ENCODE measurements around the gene LRRC30.

LRRC30 gene

DNA sequence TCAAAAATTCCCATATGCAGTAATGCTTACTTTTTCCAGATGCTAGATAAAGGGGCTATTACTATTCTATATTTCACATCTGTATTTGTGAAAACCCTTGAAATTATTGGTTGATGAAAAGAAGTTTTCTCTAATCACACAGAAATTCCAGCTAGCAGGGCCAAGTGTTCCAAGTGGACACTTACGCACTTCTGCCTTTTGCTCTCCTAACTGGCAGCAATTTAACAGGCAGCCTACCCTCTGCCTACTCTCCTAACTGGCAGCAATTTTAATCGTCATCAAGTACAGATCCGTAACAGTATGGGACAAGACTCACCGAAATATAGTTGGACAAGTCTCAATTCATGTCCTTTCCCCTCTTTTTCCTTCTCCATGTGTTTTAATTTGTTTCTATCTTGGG lies 12.0 kb downstream of the LRRC30 start:
- DNase-seq = no peak

- DNase-seq = no peak
These were observed 18.0 kb downstream of the LRRC30 start for GRCh38 chr18:7248877-7249276.

- DNase-seq = no peak
These were observed 23.3 kb downstream of the LRRC30 start for GRCh38 chr18:7254163-7254562.

- DNase-seq = no peak
These were observed 24.2 kb downstream of the LRRC30 start for GRCh38 chr18:7255054-7255453.

DNA sequence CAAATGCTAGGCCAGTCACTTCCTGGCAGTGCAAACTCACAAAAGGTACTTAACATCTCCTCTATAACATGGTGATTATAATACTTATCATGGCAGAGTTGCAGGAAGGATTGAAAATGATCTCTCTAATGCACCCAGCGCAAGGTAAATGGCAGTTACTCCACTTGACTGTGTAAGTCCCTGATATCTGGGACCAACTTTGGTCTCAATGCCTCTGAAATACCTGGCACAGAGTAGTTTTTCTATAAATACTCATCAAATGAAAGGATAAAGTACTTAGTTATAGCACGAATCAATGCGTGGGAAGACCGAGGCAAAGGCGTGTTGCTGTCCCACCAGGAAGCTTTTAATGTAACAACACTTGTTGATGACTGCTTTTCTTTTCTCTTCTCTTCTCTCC lies 24.8 kb downstream of the LRRC30 start:
- no peak for DNase-seq

DNA sequence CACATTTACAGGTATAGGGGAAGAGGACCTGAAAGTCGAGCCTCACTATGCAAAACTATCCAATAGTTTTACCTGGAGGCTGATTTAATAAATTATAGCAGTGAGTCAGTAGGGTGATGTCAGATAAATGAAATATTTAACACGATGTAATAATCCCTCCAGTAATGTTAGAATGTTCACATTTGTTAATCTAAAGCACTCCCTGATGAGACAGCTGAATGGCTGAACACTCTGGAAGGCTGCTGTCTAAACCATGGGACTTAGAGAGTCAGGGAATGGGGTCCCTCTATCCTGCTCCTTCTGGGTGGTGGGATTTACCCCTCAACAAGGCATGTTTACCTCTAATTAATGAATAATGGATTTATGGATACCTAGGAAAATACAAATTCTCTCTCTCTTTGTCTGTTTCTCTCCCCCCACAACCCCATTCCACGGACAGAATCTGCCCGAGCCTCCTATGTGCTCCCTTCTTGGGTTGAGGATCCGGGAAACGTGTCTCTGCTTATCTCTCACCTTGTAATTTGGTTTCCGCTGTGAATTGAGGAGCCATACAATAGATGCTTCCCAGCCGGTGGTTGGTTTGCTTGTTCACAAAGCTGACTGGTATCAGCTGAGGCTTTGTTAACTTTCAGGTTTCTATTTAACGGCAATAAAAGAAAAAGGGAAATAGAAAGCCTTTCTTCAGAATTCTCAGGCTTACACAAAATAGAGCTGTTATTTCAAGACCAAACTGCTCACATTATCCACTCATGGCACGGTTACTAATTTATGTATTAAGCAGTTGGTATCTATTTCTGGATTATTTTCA lies 25.9 kb downstream of the LRRC30 start:
- DNase-seq = no peak

- no peak for DNase-seq
These were observed 26.5 kb downstream of the LRRC30 start for GRCh38 chr18:7257426-7257740.

- no peak for DNase-seq
These were observed 28.6 kb downstream of the LRRC30 start for GRCh38 chr18:7259475-7259874.

GRCh38 chr18:7261199-7261598 lies 30.3 kb downstream of the LRRC30 start:
- DNase-seq = no peak

DNA sequence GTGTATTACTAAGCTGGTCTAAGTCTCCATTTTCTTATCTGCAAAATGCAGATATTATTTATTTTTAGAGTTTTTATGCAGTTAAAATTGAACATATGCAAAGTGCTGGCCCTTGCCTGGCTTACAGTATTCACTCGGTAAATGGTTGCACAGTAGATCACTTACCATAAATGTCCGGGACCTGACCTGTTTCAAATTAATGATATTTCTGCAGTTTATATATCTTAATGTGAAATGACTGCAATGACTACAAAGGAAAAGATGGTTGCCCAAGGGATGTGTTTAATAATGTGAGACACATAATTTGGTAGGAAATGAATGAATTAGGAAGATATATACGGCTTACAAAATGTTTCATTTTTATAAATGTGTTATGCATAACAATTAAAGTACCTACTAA lies 37.1 kb downstream of the LRRC30 start:
- DNase-seq = no peak

- DNase-seq = no peak
These were observed 39.1 kb downstream of the LRRC30 start for GRCh38 chr18:7269942-7270341.

- no peak for DNase-seq
These were observed 41.6 kb downstream of the LRRC30 start for GRCh38 chr18:7272311-7273049.

- DNase-seq = no peak
These were observed 42.5 kb downstream of the LRRC30 start for GRCh38 chr18:7273301-7273921.

GRCh38 chr18:7281579-7281978 lies 50.7 kb downstream of the LRRC30 start:
- DNase-seq = no peak

Measured in SIG-M5 (cell line).